Measurements from ENCODE around the gene UBALD1. TPM values are rescaled to one million over a fixed set of nuclear protein-coding genes. Genes with fewer than 3 reads are reported as not detected.

The UBALD1 gene
- total and polyA plus RNA-seq, 9 of the 15 experiments (the other 6 are each of a cell fraction or from before 2014, with no cell fraction given) = 1.3 to 38.0 (median 6.2) TPM; not detected in 2

GRCh38 chr16:4624015-4624826, 9.5 kb upstream of the UBALD1 start, which contains the start of gene MGRN1 (continued):
- peak in 1 of 3 experiments; percentile 82; a peak in 2 of 6 replicates for TF ChIP-seq ZBTB11 (CRISPR knock-in tag; IDR thresholded peaks at IDR 0.05)
- TF ChIP-seq ASH1L (IDR thresholded peaks at IDR 0.05; ENCODE audit: borderline replicate concordance, low read depth, partially characterized antibody) = peak; percentile 85
- TF ChIP-seq TBL1XR1 (IDR thresholded peaks at IDR 0.05; ENCODE audit: low read length in 2 of 2) = 0 out of 4 replicates have a peak, but pooled peaks of 1 of the 2 experiments have one; percentile 9
- no peak for TF ChIP-seq CCNT2 (IDR thresholded peaks at IDR 0.05; ENCODE audit: borderline replicate concordance, extremely low read depth, insufficient read length, low read depth, low read length)
- TF ChIP-seq RAD21 (CRISPR knock-in tag; conservative IDR thresholded peaks at IDR 0.05 in 1 of 2, IDR thresholded peaks at IDR 0.05 in 1 of 2) = peak; percentile 52 to 76
- peak in 1 of 2 experiments; percentile 74; a peak in 2 of 4 replicates for TF ChIP-seq MAZ (CRISPR knock-in tag; conservative IDR thresholded peaks at IDR 0.05 in 1 of 2, IDR thresholded peaks at IDR 0.05 in 1 of 2)
- TF ChIP-seq, protein P1, sequence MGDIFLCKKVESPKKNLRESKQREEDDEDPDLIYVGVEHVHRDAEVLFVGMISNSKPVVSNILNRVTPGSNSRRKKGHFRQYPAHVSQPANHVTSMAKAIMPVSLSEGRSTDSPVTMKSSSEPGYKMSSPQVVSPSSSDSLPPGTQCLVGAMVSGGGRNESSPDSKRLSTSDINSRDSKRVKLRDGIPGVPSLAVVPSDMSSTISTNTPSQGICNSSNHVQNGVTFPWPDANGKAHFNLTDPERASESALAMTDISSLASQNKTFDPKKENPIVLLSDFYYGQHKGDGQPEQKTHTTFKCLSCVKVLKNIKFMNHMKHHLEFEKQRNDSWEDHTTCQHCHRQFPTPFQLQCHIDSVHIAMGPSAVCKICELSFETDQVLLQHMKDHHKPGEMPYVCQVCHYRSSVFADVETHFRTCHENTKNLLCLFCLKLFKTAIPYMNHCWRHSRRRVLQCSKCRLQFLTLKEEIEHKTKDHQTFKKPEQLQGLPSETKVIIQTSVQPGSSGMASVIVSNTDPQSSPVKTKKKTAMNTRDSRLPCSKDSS (IDR thresholded peaks at IDR 0.05; ENCODE audit: low read depth, partially characterized antibody) = no peak
- TF ChIP-seq, protein P2, sequence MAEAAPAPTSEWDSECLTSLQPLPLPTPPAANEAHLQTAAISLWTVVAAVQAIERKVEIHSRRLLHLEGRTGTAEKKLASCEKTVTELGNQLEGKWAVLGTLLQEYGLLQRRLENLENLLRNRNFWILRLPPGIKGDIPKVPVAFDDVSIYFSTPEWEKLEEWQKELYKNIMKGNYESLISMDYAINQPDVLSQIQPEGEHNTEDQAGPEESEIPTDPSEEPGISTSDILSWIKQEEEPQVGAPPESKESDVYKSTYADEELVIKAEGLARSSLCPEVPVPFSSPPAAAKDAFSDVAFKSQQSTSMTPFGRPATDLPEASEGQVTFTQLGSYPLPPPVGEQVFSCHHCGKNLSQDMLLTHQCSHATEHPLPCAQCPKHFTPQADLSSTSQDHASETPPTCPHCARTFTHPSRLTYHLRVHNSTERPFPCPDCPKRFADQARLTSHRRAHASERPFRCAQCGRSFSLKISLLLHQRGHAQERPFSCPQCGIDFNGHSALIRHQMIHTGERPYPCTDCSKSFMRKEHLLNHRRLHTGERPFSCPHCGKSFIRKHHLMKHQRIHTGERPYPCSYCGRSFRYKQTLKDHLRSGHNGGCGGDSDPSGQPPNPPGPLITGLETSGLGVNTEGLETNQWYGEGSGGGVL (CRISPR knock-in tag; IDR thresholded peaks at IDR 0.05) = no peak
- TF ChIP-seq, protein P3, sequence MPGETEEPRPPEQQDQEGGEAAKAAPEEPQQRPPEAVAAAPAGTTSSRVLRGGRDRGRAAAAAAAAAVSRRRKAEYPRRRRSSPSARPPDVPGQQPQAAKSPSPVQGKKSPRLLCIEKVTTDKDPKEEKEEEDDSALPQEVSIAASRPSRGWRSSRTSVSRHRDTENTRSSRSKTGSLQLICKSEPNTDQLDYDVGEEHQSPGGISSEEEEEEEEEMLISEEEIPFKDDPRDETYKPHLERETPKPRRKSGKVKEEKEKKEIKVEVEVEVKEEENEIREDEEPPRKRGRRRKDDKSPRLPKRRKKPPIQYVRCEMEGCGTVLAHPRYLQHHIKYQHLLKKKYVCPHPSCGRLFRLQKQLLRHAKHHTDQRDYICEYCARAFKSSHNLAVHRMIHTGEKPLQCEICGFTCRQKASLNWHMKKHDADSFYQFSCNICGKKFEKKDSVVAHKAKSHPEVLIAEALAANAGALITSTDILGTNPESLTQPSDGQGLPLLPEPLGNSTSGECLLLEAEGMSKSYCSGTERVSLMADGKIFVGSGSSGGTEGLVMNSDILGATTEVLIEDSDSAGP (CRISPR knock-in tag; IDR thresholded peaks at IDR 0.05) = no peak
- TF ChIP-seq HDAC2 (IDR thresholded peaks at IDR 0.05) = peak; percentile 87
- 0 out of 2 replicates have a peak, but pooled peaks have one; percentile 44 for TF ChIP-seq GABPA (tag; conservative IDR thresholded peaks at IDR 0.05; ENCODE audit: low read depth)
- TF ChIP-seq ELF1 (tag; IDR thresholded peaks at IDR 0.05) = peak; percentile 51; the same call in 1 of the 2 replicates
- TF ChIP-seq SIN3B (IDR thresholded peaks at IDR 0.05; ENCODE audit: low read depth) = peak; percentile 34; the same call in 1 of the 2 replicates
- TF ChIP-seq, protein P4, sequence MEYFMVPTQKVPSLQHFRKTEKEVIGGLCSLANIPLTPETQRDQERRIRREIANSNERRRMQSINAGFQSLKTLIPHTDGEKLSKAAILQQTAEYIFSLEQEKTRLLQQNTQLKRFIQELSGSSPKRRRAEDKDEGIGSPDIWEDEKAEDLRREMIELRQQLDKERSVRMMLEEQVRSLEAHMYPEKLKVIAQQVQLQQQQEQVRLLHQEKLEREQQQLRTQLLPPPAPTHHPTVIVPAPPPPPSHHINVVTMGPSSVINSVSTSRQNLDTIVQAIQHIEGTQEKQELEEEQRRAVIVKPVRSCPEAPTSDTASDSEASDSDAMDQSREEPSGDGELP (CRISPR knock-in tag; IDR thresholded peaks at IDR 0.05; ENCODE audit: borderline replicate concordance) = peak; percentile 73; the same call in 1 of the 2 replicates
